Stimulated activated CD4-positive, alpha-beta T cell treated with anti-CD3 and anti-CD28 coated beads, TNF-alpha, amount 100 ng/mL, for 1 hour (primary cell): ENCODE data around the gene SEC61B.

Experiments
- DNase-seq, 3 donors: peaks; one replicate each; pipeline ENCODE4 v3.0.0-alpha.2; 2020; ENCODE audit warnings: low read depth in 3 of 3, low spot score in 1 of 3

SEC61B gene

DNA sequence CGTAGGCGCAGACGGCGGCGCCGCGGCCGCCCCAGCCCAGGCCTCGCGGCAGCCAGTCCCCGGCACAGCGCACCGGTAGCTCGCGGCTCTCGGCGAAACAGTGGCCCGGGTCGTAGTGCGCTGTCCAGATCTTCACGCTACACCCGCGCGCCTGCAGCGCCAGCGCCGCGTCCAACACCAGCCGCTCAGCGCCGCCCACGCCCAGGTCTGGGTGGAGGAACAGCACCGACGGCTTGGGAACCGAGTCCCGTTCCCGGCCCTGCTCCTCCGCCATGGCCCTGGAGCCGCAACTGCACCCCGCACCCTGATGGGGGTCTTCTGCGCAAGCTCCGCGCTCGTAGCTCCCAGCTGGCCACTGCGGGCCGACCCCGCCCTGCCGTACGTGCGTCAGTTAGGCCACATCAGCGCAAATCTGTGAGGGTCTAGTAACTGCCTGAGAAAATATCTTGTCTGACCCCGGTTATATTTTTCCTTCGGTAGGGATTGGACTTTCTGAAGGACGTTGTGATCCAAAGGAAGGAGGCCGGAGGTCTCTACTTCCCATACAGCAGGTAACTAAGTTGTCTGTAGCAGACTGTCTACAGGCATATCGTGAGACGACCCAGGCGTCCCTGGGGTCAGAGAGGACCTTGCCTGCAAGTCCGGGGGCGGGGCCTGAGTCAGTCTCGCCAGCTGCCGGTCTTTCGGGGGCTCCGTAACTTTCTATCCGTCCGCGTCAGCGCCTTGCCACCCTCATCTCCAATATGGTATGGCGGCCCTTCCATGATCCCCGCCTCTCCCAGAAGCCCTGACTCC is at the start of gene SEC61B, which contains the start of gene ALG2:
SEC61B (plus strand) TSS at position 662 of the 795 bp plus-strand sequence; CDS start at position 744, 82 bp downstream.
ALG2 (minus strand) TSS at position 322 of the 795 bp plus-strand sequence; CDS start at position 274, 48 bp downstream.
- peak; percentile 81 to 87 (median 86) for DNase-seq

DNA sequence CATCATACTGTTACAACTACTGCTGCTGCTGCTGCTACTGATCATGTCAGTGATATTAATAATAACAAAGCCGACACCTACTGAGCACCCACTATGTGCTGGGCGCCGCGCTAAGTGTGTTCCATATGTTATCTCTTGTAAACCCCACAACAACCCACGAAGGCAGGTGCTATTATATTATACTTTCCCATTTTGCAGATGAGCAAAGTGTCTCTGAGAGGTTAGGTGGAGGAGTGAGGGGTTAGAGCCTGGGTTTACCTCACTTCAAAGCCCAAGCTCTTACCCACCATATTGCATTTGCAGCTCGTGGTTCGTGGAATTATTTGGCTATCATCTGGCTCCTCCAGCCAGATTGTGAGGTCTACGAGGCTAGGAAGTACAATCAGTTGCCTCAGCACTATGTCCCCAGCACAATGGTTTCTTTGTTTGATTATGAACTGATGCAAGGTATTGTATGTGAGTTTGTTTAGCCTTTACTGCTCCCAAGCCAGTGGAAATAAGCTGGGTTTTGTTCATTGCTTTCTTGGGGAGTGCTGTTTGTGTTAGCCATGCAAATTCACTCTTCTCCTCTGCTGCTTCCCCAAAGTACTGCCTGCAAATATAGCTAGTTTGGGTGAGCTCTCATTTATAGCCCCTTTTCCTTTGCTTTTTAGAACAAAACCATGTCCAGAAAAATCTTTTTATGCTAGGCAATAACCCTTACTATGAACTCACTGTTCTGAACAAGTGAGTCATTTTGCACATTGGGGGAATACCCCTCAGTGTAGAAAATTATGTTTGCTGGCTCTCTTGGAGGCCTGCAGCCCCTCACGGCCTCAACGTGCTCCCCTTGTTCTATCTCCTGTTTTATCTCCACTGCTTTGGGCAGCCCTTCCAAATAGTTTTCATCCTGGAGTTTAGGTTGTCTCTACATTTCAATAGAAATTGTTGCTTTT is 48.2 kb upstream of the SEC61B start:
- no peak for DNase-seq

DNA sequence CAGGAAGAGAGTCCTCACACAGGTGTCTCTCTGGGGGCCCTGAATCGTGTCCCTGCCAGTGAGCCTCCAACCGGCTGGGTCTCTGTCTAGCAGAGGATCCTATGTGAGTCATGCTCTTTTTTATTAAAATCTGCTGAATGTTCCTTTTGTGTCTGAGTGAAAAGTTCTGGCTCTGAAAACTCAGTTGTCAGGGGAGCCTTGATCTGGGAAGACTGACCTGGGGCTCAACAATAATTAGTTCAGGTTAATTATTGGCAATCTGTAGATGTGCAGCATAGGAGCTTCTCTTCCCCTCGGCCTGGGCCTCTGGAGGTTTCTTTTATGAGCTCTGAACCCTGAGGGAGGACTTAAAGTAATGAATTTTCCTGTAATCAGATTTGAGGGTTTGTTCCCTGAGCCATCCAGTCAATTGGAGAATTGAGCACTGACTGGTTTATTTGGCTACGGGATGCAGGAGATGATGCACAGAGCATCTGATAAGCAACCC is 45.5 kb upstream of the SEC61B start:
- no peak for DNase-seq

DNA sequence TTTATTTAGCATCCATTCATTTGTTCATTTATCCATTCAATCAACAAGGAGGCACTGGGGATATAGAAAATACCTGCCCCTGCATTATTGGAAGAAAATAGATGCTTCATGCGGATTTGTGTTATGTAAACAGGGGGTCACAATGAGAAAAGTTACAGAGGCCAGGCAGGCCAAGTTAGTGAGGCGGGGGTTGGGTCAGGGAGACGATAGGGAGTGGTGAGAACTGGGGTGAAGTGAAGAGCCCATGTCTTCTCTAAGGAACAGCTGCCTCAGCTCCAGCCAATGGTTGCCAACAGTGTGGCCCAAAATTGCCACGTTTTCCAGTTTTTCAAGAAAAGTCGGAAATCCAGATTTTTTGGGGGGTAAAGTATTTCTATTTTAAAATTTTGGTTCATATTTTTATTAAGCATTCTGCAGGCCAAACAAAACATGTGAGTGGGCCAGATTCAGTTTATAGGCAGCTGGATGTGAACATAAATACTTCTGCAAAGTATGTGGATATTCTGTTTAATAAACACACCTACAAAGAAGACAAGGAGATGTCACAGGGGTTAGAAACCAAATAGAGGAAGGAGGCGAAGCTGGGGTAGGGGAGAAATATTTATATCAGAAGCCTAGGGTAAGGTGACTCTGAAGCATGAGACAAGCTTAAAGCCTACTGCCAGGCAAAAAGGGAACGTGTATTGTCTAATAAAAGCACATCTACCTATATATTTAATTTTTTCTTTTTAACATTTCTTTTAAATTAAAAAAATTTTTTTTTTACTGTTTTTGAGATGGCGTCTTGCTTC is 44.3 kb upstream of the SEC61B start:
- DNase-seq, result no peak

DNA sequence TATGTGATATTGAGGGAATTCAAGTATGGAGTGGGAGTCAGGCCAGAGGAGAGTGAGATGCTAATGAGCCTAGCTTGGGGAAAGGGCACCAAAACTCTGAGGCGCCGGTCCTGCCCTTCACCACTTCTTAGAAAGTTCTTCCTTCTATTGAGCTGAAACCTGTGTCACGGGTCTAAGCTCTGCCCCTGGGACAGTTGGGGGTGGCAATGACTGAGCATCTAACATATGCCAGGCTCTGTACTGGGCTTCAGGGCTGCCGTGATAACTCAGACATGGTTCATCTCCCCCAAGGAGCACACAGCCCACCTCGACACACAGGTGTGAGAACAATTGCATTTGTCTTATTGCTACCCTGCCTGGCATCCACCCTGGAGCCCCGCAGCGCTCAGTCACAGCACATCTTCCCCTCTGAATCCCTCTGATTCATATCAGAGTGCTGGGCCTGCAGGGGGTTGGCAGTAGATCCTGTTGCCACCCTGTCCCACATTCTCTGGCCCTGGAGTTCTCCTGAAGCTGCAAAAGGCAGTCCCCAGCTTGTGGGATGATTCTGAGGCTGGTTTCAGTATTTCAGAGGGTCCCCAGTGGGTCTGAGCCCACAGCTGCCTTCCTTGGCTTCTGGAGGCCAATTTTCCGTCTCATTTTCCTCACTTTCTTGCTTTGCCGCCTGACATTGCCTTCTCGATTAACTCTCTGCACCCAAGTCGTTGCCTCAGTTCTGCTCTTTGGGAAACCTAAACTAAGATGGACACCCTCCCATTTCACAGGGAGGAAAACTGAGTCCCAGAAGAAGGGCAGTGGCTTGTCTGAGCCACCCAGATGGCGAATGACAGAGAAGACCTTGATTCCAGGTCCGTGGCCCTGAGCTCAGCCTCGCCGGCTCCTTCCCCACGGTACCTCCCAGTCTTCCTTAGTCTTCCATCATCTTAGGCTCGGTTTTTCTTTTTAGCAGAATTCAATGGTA is 42.9 kb upstream of the SEC61B start:
- DNase-seq, result no peak

DNA sequence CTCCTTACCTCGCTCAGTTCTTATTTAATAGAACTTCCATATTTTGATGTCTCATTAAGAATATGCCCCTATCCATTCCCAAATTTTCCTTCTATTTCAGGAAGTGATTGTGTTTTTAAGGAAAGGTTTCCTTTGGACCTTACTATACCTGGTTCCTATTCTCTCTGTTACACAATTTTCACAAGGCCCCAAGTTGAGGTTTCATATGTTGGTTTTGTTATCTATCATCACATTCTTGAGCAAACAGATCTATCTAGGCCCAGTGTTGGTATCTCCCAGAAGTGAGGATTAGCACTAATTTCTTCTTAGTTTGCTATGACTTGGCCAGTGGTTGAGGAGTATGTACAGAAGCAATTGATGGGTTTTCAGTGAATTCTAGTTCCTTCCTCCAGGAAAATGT is 41.9 kb upstream of the SEC61B start:
- DNase-seq, result no peak

DNA sequence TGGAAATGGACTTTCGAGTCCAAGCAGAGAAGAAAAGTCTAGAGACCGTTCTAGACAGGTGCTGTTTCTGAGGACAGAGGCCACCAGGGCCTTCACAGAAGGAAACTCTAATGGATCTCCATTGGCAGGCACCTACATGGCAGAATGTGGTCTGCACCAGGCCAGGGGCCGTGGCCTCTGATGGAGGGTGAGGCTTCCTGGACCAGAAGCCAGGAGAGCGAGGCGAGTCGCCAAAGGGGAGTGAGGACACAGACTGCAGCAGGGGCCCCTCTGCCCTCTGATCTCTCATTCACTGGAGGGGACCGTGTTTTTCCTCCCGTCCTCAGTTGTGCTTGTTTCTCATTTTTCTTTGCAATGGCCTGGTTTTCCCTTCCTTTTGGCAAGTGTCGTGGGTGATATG is 41.4 kb upstream of the SEC61B start:
- no peak for DNase-seq

DNA sequence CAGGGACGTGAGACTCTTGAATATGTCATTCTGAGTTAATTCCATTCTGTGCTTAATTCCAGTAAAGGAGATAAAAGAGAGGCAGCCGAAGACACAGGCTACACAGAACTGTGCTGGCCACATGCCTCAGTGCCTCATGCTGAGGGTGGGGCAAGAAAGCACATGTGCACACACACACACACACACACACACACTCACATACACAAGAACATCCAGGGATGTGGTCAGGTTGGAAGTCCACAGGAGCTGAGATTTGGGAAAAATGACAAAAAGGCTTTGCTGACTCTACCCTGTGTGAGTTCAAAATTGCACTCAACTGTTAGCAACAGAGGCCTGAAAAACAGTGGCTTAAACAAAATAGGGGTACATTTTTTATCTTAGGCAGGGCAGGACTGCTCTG is 40.9 kb upstream of the SEC61B start:
- DNase-seq, result no peak

DNA sequence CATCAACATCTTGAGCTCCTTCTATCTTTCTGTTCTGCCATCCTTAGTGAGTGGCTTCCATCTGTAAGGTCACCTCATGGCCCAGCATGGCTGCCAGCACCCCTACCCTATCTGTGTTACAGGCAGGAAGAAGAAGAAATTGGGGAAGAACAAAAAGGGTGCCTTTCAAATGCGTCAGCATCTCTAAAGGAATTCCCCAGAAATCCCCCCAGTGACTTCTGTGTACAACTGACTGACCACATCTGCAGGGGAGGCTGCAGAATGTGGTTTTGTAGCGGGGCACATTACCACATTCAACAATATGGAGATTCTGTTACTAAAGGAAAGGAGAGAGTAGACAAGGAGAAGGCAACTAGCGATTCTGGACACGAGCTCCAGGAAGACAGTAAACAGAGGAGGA is 40.5 kb upstream of the SEC61B start:
- DNase-seq, result no peak

DNA sequence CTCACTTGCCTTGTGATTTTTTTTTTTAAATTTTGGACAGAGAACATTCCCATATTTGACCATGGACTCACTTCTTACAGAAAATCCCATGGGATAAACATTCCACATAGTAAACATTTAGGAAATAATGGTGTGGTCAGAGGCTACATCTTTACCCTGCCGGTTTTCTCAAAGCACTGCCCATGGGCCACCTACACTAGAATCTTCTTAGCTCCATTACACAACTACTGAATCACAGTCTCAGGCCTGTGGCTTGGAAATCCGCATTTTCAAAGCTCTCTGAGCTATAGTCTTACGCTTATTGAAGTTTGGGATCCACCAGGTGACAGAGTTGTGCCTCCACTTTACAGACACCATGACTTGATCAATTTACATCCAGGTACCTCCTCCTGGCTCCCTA is 39.7 kb upstream of the SEC61B start:
- DNase-seq, result no peak

DNA sequence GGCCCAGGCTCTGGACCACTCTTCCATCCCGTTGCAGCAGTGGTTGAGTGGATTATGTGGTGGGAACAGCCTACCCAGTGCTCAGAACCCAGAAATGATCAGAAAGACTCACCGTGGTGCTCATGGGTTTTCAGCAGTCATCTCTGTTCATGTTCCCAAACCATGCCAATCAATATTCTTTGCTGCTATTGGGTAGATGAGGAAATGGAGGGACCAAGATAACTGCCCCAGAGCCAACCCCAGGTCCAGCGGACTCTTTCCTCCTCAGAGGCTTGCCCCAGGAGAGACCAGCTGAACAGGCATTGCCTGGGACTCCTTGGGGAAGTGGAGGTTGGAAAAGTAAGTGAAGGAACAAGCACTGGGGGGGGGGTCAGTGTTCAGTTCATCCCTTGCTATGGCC is 38.5 kb upstream of the SEC61B start:
- DNase-seq, result no peak

DNA sequence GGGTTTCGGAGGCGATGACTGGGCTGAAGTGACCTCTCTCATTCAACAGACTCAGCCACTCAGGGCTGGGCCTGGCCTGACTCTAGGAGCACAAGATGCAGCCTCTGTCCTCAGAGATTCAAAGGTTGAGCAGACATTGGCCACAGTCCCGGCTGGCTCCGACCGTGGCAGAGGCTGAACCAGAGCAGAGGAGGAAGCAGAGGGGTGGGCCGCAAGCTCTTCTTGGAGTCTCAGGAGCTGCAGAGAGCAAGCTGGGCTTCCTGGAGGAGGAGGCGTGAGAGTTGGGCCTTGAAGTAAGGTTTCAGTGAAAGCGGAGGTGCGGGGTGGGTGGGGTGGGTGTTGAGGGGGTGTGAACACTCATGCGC is 38.0 kb upstream of the SEC61B start:
- no peak for DNase-seq

DNA sequence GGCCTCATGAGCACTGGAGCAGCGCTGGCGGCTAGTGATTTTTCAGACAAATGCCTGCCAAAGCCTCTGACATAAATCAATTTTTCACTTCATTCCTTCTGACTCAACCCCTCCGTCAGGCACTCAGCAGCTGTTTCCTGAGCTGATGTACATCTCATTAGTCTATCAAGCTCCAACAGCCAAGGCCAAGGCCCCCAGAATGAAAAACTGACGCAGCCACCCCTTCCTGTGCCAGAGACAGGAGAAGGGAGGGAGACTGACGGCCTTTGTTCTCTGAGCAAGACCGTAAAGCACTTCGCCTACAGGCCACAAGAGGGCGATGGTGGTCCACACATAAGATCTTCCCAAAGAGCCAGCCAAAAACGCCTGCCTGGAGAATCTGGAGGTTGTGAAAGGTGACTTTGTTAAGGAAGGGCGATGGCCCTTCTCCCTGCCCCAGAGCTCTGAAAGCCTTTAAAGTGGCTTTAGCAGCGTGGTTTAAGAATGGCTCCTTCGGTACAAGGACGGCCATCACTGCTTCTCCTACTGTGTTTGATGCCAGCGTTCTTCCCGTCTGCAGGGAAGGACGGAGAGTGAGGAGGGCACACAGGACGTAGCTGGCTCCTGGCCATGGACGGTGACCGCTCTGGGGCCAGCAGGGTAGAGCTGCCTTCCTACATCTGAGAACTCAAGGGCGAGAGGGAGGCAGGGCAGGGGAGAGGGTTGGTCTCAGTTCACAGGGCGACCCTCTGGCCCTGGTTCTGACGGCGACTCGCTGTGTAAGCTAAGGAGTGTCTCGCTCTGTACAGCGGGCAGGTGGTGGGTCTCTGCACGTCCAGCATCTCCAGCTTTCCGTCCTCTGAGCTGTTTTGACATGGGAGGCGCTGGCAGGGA is 37.4 kb upstream of the SEC61B start:
- DNase-seq, result peak; percentile 23 to 59 (median 44)

DNA sequence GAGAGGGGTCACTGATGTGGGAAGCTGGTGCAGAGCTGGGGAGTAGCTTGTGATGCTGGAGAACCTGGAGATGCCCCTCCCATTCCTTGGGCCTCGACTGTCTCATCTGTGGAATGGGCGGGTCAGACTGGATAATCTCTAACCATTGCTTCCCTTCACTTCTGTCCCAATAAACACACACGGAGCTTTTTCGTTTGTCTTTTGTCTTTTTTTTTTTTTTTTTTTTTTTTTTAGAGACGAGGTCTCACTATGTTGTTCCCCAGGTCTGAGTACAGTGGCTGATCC is 36.8 kb upstream of the SEC61B start:
- no peak for DNase-seq

DNA sequence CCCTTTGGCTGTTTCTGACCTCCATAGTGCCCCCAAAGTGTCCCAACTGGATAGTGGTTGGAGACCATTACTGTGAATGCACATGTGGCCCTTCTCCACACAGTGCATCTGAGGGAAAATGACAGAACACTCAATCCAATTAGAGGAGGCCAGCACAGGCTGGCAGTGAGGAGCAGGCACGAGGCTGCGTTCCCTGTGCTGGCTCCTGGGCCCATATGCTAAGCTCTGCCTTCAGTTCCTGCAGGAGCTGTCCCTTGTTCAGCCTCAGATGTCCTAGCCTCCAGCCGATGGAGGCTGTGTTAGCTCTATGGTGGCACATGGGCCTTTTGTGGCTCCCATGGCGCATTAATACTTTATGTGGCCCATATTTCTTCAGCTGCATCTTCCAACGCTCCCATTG is 36.1 kb upstream of the SEC61B start:
- no peak for DNase-seq

DNA sequence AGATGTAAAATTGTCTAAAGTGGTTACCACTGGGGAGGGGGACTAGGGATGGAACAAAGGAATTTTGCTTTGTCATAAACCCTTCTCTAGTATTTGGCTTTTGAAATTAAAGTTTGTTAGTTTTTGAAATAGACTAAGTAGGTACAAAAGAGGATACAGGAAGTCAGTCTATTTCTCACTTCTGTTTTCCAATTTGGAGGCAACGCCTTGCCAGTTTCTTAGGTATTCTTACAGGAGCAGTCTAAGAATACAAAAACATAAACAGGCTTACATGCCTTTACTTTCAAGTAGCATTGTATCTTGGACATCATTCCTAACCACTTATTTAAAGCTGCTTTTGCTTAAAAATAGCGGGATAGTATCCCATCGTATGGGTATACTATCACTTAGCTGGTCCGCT is 34.8 kb upstream of the SEC61B start:
- no peak for DNase-seq

DNA sequence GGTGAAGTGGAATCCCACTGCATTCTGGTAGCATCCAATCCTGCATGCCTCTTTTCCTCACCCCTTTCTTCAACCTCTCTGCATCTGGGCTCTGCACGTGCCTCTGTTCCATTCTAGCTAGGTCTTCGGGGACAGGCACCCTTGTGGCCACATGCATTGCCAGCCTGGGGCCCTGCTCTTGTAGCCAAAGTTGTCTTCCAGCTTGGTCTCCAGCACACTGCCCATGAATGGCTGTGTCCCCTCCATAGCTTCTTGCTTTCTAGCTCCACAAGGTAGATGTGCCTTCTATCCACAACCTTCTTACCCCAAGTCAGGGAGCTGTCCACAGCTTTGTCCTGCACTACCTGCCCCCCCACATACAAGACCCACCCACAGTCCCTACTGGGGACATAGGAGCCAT is 32.9 kb upstream of the SEC61B start:
- DNase-seq, result no peak

DNA sequence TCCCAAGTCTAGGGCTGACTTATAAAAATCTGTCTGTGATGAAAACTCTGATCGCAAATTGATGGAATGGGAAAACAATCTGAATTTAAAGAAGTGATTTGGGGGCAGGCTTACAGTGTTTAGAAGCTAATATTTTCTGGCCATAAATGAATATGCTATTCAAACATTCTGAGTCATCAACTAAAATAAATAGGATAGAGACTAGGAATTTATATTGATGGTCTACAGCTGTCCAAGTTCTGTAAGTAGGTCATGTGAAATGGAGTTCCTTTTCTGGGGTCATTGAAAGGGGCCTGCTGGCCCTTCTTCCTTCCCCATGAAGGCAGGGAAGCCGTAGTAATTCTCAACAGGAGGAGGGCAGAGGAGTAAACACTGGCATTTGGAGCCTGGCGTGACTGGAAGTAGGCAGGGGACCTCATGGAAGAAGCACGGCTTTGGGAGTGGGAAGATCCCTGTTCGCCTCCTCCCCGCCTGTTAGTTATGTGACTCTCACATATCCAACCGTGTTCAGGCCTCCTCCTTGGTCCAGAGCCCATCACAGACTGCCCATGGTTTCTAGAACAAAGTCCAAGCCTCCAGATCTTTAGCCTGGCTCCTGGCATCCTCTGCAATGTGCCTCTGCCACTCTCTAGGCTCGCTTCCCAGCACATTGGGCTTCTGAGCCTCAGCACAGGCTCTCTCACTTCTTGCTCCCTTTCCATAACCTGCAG is 32.0 kb upstream of the SEC61B start:
- no peak for DNase-seq
